SU-DHL-6 (cell line): ENCODE data around the gene SLC29A2.
A peak's percentile ranks its signal among the peaks of the same experiment; 100 is the strongest.

ENCODE experiments used
- H2AFZ ChIP-seq: fragments of 200-600 bp; sonication (generic); 2 replicates; pipeline ENCODE4 v1.6.1; 2014; ENCODE audit warnings: low read depth, mild to moderate bottlenecking, moderate library complexity, mixed read lengths, antibody characterized with exemption, low read length; ENCODE audit not compliant: severe bottlenecking
- H3F3A ChIP-seq: fragments of 200-600 bp; shearing (Covaris generic); 2 replicates; pipeline ENCODE4 v1.6.0; 2016; ENCODE audit warnings: antibody characterized with exemption, mild to moderate bottlenecking; ENCODE audit not compliant: insufficient read depth
- H3K27ac ChIP-seq: fragments of 200-600 bp; sonication (generic); 2 replicates; pipeline ENCODE4 v1.5.1; 2016; ENCODE audit warnings: low read depth, mild to moderate bottlenecking, low read length, moderate library complexity, mixed read lengths
- H3K27me3 ChIP-seq: fragments of 200-600 bp; sonication (generic), shearing (Covaris generic); 2 replicates; pipeline ENCODE4 v1.6.0; 2014; ENCODE audit warnings: mild to moderate bottlenecking, low read length
- H3K36me3 ChIP-seq: fragments of 200-600 bp; sonication (generic); 2 replicates; pipeline ENCODE4 v1.6.1; 2014; ENCODE audit warnings: mild to moderate bottlenecking, low read length, mixed read lengths
- H3K4me2 ChIP-seq: fragments of 300-600, 200-600 bp; shearing (Covaris generic), sonication (generic); 2 replicates; pipeline ENCODE4 v1.6.0; 2014; ENCODE audit warnings: low read length, low read depth, mild to moderate bottlenecking; ENCODE audit not compliant: poor library complexity, severe bottlenecking
- H3K4me3 ChIP-seq: fragments of 200-600 bp; sonication (generic); 2 replicates; pipeline ENCODE4 v1.5.1; 2014; ENCODE audit warnings: antibody characterized with exemption, low read length, mild to moderate bottlenecking, mixed read lengths; ENCODE audit not compliant: insufficient read depth, poor library complexity, severe bottlenecking
- H3K79me2 ChIP-seq: fragments of 200-600 bp; sonication (generic); 2 replicates; pipeline ENCODE4 v1.6.1; 2014; ENCODE audit warnings: mild to moderate bottlenecking, low read length, moderate library complexity; ENCODE audit not compliant: insufficient read depth
- H3K9ac ChIP-seq: fragments of 200-600 bp; sonication (generic); 2 replicates; pipeline ENCODE4 v1.7.0; 2014; ENCODE audit warnings: mild to moderate bottlenecking, low read length
- H3K9me2 ChIP-seq: fragments of 200-600 bp; sonication (generic); replicated peaks from 2 replicates; pipeline ENCODE4 v1.6.1; 2014; ENCODE audit warnings: low read length; ENCODE audit not compliant: insufficient read depth
- H3K9me3 ChIP-seq: fragments of 200-600 bp; sonication (generic); 2 replicates; pipeline ENCODE4 v1.6.1; 2014; ENCODE audit warnings: low read length, mixed read lengths; ENCODE audit not compliant: insufficient read depth
- H4K20me1 ChIP-seq: fragments of 200-600 bp; sonication (generic); 2 replicates; pipeline ENCODE4 v1.6.1; 2014; ENCODE audit warnings: low read depth, mild to moderate bottlenecking, antibody characterized with exemption, low read length, moderate library complexity, mixed read lengths
- CTCF ChIP-seq: fragments of 200-600 bp; sonication (generic); IDR thresholded peaks from one replicate; pipeline ENCODE4 v1.5.1; 2017; ENCODE audit warnings: antibody characterized with exemption, mild to moderate bottlenecking, low read length, moderate library complexity; ENCODE audit not compliant: insufficient read depth, poor library complexity, severe bottlenecking
- EZH2phosphoT487 ChIP-seq: fragments of 200-600 bp; sonication (generic), shearing (Covaris generic); conservative IDR thresholded peaks from 2 replicates; pipeline ENCODE4 v1.6.1; 2018; ENCODE audit warnings: mild to moderate bottlenecking, antibody characterized with exemption, low read length, moderate library complexity, mixed read lengths

SLC29A2 gene

GRCh38 chr11:66312549-66313320, 58.8 kb downstream of the SLC29A2 start:
- no peaks in the 10 kb centered on the region for H3K79me2 ChIP-seq
- TF ChIP-seq EZH2phosphoT487 (no peak), CTCF (no peak)
- H3K27me3 ChIP-seq = no peaks in the 10 kb centered on the region
- no peaks in the 10 kb centered on the region for H3K9me3 ChIP-seq
- H3K9me2 ChIP-seq = no peaks in the 10 kb centered on the region
- H3K27ac ChIP-seq = peak overlapping the region; percentile 71
- H2AFZ ChIP-seq = peak overlapping the region; percentile 92
- no peaks in the 10 kb centered on the region for H3F3A ChIP-seq
- H3K36me3 ChIP-seq = no peaks in the 10 kb centered on the region
- peak overlapping the region; percentile 49 for H3K9ac ChIP-seq
- peak overlapping the region; percentile 90 for H3K4me2 ChIP-seq
- peak overlapping the region; percentile 67 for H3K4me3 ChIP-seq
- H4K20me1 ChIP-seq = no peaks in the 10 kb centered on the region
